ENCODE measurements around the gene ALDH1B1. TPM values are rescaled to one million over a fixed set of nuclear protein-coding genes. Genes with fewer than 3 reads are reported as not detected.
A peak's percentile ranks its signal among the peaks of the same experiment; 100 is the strongest.

ALDH1B1 gene
- total and polyA plus RNA-seq, 2 of the 13 experiments (the other 11 are each of a cell fraction or from before 2014, with no cell fraction given), result 45.1 to 125 TPM

DNA sequence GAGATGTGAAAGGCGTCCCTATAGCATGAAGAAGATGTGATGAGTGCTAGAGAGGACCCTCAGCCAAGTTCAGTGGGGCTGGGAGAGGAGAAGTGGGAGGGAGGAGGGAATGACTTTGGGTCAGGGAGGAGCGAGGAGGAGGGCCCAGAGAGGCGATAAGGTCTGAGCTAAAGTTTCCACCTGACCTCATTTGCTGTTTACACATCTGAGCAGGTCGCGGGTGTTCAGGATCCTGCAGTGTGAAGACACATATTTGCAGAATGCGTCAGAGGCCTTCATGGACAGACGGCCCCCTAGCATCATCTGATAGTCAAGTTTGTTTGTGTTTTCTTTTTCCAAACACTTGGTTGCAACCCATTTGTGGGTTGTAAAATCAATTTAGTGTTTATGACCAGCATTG is 50.7 kb downstream of the ALDH1B1 start (continued):
- TF ChIP-seq, protein P1, sequence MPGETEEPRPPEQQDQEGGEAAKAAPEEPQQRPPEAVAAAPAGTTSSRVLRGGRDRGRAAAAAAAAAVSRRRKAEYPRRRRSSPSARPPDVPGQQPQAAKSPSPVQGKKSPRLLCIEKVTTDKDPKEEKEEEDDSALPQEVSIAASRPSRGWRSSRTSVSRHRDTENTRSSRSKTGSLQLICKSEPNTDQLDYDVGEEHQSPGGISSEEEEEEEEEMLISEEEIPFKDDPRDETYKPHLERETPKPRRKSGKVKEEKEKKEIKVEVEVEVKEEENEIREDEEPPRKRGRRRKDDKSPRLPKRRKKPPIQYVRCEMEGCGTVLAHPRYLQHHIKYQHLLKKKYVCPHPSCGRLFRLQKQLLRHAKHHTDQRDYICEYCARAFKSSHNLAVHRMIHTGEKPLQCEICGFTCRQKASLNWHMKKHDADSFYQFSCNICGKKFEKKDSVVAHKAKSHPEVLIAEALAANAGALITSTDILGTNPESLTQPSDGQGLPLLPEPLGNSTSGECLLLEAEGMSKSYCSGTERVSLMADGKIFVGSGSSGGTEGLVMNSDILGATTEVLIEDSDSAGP (CRISPR knock-in tag; IDR thresholded peaks at IDR 0.05; ENCODE audit: borderline replicate concordance), result no peak
- TF ChIP-seq AGO2 (optimal IDR thresholded peaks at IDR 0.05; ENCODE audit: low read depth, low read length) (no peak), PCBP2 (optimal IDR thresholded peaks at IDR 0.05; ENCODE audit: low read depth, low read length, poor library complexity, severe bottlenecking) (no peak), ERF (CRISPR knock-in tag; IDR thresholded peaks at IDR 0.05) (peak; percentile 85), THAP11 (CRISPR knock-in tag; IDR thresholded peaks at IDR 0.05) (peak; percentile 20; the same call in 1 of the 2 replicates), PHF20 (CRISPR knock-in tag; IDR thresholded peaks at IDR 0.05) (no peak), ARNTL (CRISPR knock-in tag; IDR thresholded peaks at IDR 0.05) (peak; percentile 64; the same call in 1 of the 2 replicates), SIX1 (CRISPR knock-in tag; IDR thresholded peaks at IDR 0.05; ENCODE audit: borderline replicate concordance) (peak; percentile 63; the same call in 1 of the 2 replicates), SETDB1 (CRISPR knock-in tag; IDR thresholded peaks at IDR 0.05; ENCODE audit: borderline replicate concordance) (no peak), SOX6 (IDR thresholded peaks at IDR 0.05) (no peak), SOX6 (CRISPR knock-in tag; IDR thresholded peaks at IDR 0.05) (peak; percentile 79), PCBP1 (IDR thresholded peaks at IDR 0.05; ENCODE audit: borderline replicate concordance, low read depth, low read length) (no peak), CREM (IDR thresholded peaks at IDR 0.05) (peak; percentile 52), CREM (CRISPR knock-in tag; IDR thresholded peaks at IDR 0.05) (no peak), ZNF44 (CRISPR knock-in tag; IDR thresholded peaks at IDR 0.05) (no peak)
- TF ChIP-seq, protein P2, sequence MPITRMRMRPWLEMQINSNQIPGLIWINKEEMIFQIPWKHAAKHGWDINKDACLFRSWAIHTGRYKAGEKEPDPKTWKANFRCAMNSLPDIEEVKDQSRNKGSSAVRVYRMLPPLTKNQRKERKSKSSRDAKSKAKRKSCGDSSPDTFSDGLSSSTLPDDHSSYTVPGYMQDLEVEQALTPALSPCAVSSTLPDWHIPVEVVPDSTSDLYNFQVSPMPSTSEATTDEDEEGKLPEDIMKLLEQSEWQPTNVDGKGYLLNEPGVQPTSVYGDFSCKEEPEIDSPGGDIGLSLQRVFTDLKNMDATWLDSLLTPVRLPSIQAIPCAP (CRISPR knock-in tag; IDR thresholded peaks at IDR 0.05; ENCODE audit: low read depth), result no peak
- TF ChIP-seq, protein P3, sequence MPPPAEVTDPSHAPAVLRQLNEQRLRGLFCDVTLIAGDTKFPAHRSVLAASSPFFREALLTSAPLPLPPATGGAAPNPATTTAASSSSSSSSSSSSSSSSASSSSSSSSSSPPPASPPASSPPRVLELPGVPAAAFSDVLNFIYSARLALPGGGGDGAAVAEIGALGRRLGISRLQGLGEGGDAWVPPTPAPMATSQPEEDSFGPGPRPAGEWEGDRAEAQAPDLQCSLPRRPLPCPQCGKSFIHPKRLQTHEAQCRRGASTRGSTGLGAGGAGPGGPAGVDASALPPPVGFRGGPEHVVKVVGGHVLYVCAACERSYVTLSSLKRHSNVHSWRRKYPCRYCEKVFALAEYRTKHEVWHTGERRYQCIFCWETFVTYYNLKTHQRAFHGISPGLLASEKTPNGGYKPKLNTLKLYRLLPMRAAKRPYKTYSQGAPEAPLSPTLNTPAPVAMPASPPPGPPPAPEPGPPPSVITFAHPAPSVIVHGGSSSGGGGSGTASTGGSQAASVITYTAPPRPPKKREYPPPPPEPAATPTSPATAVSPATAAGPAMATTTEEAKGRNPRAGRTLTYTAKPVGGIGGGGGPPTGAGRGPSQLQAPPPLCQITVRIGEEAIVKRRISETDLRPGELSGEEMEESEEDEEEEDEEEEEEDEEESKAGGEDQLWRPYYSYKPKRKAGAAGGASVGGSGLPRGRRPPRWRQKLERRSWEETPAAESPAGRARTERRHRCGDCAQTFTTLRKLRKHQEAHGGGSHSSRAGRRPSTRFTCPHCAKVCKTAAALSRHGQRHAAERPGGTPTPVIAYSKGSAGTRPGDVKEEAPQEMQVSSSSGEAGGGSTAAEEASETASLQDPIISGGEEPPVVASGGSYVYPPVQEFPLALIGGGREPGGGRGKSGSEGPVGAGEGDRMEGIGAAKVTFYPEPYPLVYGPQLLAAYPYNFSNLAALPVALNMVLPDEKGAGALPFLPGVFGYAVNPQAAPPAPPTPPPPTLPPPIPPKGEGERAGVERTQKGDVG (CRISPR knock-in tag; IDR thresholded peaks at IDR 0.05; ENCODE audit: borderline replicate concordance), result no peak
- TF ChIP-seq, protein P4, sequence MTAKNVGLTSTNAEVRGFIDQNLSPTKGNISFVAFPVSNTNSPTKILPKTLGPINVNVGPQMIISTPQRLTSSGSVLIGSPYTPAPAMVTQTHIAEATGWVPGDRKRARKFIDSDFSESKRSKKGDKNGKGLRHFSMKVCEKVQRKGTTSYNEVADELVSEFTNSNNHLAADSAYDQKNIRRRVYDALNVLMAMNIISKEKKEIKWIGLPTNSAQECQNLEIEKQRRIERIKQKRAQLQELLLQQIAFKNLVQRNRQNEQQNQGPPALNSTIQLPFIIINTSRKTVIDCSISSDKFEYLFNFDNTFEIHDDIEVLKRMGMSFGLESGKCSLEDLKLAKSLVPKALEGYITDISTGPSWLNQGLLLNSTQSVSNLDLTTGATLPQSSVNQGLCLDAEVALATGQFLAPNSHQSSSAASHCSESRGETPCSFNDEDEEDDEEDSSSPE (CRISPR knock-in tag; IDR thresholded peaks at IDR 0.05), result no peak
- TF ChIP-seq, protein P5, sequence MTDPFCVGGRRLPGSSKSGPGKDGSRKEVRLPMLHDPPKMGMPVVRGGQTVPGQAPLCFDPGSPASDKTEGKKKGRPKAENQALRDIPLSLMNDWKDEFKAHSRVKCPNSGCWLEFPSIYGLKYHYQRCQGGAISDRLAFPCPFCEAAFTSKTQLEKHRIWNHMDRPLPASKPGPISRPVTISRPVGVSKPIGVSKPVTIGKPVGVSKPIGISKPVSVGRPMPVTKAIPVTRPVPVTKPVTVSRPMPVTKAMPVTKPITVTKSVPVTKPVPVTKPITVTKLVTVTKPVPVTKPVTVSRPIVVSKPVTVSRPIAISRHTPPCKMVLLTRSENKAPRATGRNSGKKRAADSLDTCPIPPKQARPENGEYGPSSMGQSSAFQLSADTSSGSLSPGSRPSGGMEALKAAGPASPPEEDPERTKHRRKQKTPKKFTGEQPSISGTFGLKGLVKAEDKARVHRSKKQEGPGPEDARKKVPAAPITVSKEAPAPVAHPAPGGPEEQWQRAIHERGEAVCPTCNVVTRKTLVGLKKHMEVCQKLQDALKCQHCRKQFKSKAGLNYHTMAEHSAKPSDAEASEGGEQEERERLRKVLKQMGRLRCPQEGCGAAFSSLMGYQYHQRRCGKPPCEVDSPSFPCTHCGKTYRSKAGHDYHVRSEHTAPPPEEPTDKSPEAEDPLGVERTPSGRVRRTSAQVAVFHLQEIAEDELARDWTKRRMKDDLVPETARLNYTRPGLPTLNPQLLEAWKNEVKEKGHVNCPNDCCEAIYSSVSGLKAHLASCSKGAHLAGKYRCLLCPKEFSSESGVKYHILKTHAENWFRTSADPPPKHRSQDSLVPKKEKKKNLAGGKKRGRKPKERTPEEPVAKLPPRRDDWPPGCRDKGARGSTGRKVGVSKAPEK (CRISPR knock-in tag; IDR thresholded peaks at IDR 0.05; ENCODE audit: borderline replicate concordance), result no peak
- TF ChIP-seq, protein P6, sequence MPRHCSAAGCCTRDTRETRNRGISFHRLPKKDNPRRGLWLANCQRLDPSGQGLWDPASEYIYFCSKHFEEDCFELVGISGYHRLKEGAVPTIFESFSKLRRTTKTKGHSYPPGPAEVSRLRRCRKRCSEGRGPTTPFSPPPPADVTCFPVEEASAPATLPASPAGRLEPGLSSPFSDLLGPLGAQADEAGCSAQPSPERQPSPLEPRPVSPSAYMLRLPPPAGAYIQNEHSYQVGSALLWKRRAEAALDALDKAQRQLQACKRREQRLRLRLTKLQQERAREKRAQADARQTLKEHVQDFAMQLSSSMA (CRISPR knock-in tag; IDR thresholded peaks at IDR 0.05), result no peak

Data from HepG2 (cell line).